Heart left ventricle (tissue), 16 donors: Measurements from ENCODE around the gene NOL9. TPM values are rescaled to one million over a fixed set of nuclear protein-coding genes. Genes with fewer than 3 reads are reported as not detected.
A peak's percentile ranks its signal among the peaks of the same experiment; 100 is the strongest.

Experiments used
- ATAC-seq, 4 donors: fragments of 200-7000 bp; cut with Tn5 transposase; one replicate each; pipeline ENCODE4 v1.9.1; 2020 to 2022; ENCODE audit warnings: moderate library complexity in 4 of 4, mild to moderate bottlenecking in 3 of 4, moderate number of reproducible peaks in 1 of 4
- DNase-seq, 5 donors: peaks; one replicate each; pipeline ENCODE4 v3.0.0-alpha.2; 2020
- H3K27ac ChIP-seq, 12 donors: fragments of 200-600 bp; sonication (generic) in 4 of 12; one replicate each; pipeline versions ENCODE4 v1.5.0 to v1.8.0; 2016 to 2022; ENCODE audit warnings: mild to moderate bottlenecking in 2 of 12
- H3K27me3 ChIP-seq, 9 donors: fragments of 200-600 bp; sonication (generic) in 2 of 9; one replicate each; pipeline versions ENCODE4 v1.5.1 to v1.8.0; 2016 to 2022; ENCODE audit warnings: mild to moderate bottlenecking in 3 of 9
- H3K36me3 ChIP-seq, 9 donors: fragments of 200-600 bp; sonication (generic) in 2 of 9; one replicate each; pipeline versions ENCODE4 v1.5.0 to v1.8.0; 2018 to 2022; ENCODE audit warnings: mild to moderate bottlenecking in 2 of 9
- H3K4me1 ChIP-seq, 12 donors: fragments of 200-600 bp; sonication (generic) in 4 of 12; one replicate each; pipeline versions ENCODE4 v1.5.0 to v1.8.0; 2016 to 2022; ENCODE audit warnings: mild to moderate bottlenecking in 3 of 12
- H3K4me3 ChIP-seq, 12 donors: fragments of 200-600 bp; sonication (generic) in 4 of 12; one replicate each; pipeline versions ENCODE4 v1.5.0 to v1.8.0; 2017 to 2022; ENCODE audit warnings: mild to moderate bottlenecking in 9 of 12, moderate library complexity in 4 of 12
- H3K9me3 ChIP-seq, 12 donors: fragments of 200-600 bp; sonication (generic) in 4 of 12; one replicate each; pipeline versions ENCODE4 v1.5.0 to v1.8.0; 2016 to 2022; ENCODE audit warnings: mild to moderate bottlenecking in 1 of 12
- POLR2A ChIP-seq, 2 donors: fragments of 450-650 bp; IDR thresholded peaks; one replicate each; pipeline ENCODE4 v1.6.1; 2017; ENCODE audit warnings: antibody characterized with exemption in 2 of 2, mild to moderate bottlenecking in 2 of 2, moderate library complexity in 2 of 2
- WGBS, 4 donors: extraction: QIAGEN DNeasy Blood & Tissue Kit in 2 of 4; methylation state at CpG; one replicate each; pipeline versions ENCODE4 v1.1.5 to v1.1.7; 2013 to 2018; 5-methylcytosine and 5-hydroxymethylcytosine counted together
- intact Hi-C, 10 donors: fragments of 100-400 bp; cut with DNase I; formaldehyde crosslinking; loops; one replicate each; pipeline versions ENCODE4 v1.11.1 to v1.14.2; 2022
- polyA plus RNA-seq, 2 donors: library from polyadenylated mRNA; stranded (reverse); fragments of 200-250 nt; gene quantifications; one replicate each; pipeline ENCODE4 v1.2.3, GENCODE V29; 2013
- total RNA-seq, 9 donors: library from RNA; depleted of rRNA in 2 of 9; stranded (reverse); fragments of >200 nt in 2 of 9; fragmentation: NEBNext Ultra II Directional in 3 of 9; extraction: Animal tissue kit (Norgen Biotek cat#: 25700) in 3 of 9; gene quantifications; one replicate each; pipeline versions ENCODE4 v1.1.0 to v1.2.4, GENCODE V29; 2016 to 2023
- TF ChIP-seq, protein P1 (sequence below), 12 donors: fragments of 200-600 bp; sonication (generic) in 4 of 12; IDR thresholded peaks; one replicate each; pipeline versions ENCODE4 v1.5.0 to v1.8.0; 2018 to 2022; ENCODE audit warnings: antibody characterized with exemption in 12 of 12, mild to moderate bottlenecking in 5 of 12
- donor health status: ischemic (EF 13 %, LVEDD 7.1; RV severe dilation, severe dysfunction).
- donor health status: healthy with polysubstance abuse.
- donor health status: DM: no; HTN: yes; CAD: no.
- donor health status: DM: no; HTN: no; CAD: no.
- donor health status: ischemic (EF 25% LVEDD 6.9; RV normal size, moderate dysfunction).
- donor health status: ischemic (EF 25% LVEDD 5.7; RV mildly dilated, moderate dysfunction).
- donor health status: healthy.
- donor health status: DM: yes; HTN: yes; CAD: no.
- donor health status: ischemic (EF 35%, LVEDD 5.7; RV mildly dilated, moderate dysfunction).
- donor health status: nonischemic (EF 11% LVEDD 7.7; RV severe dilation, severe dysfunction).
- donor health status: DM: yes; HTN: yes; CAD: no.
- donor health status: PGD.
- donor health status: ischemic (EF 29% LVEDD 5.4; RV normal size, mild dysfunction).
- donor health status: nonischemic (EF 23%, LVEDD 6.1; RV moderate dilation, normal function).

The NOL9 gene
- total and polyA plus RNA-seq, 11 donors: 5.7 to 20.6 (median 15.4) TPM

DNA sequence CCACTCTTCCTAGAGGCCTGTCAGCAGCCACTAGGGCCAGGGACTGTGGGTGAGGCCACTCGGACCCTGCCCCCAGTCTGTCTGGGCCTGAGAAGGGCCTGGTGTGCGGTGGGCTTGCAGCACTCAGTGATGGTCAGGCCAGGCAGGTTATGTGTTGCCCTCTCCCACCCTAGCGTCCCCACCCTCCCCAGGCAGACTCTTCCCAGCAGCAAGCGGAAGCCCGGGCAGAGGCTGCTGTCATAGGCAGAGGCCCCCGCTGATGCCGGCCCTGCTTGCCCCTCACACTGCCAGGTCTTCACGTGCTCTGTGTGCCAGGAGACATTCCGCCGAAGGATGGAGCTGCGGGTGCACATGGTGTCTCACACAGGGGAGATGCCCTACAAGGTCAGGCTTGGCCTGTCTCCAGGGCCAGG, 32.1 kb upstream of the NOL9 start:
- H3K4me1 ChIP-seq: peaks cover 0 to 88% (median 49%) of the 10 kb centered on the region in 12 donors
- DNase-seq (peak in 1 of 5 donors; percentile 54), ATAC-seq (peak; percentile 8 to 14 (median 14))
- TF ChIP-seq, protein P1, sequence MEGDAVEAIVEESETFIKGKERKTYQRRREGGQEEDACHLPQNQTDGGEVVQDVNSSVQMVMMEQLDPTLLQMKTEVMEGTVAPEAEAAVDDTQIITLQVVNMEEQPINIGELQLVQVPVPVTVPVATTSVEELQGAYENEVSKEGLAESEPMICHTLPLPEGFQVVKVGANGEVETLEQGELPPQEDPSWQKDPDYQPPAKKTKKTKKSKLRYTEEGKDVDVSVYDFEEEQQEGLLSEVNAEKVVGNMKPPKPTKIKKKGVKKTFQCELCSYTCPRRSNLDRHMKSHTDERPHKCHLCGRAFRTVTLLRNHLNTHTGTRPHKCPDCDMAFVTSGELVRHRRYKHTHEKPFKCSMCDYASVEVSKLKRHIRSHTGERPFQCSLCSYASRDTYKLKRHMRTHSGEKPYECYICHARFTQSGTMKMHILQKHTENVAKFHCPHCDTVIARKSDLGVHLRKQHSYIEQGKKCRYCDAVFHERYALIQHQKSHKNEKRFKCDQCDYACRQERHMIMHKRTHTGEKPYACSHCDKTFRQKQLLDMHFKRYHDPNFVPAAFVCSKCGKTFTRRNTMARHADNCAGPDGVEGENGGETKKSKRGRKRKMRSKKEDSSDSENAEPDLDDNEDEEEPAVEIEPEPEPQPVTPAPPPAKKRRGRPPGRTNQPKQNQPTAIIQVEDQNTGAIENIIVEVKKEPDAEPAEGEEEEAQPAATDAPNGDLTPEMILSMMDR (IDR thresholded peaks at IDR 0.05): no peak
- TF ChIP-seq POLR2A (IDR thresholded peaks at IDR 0.05): no peak
- H3K9me3 ChIP-seq: no peaks in the 10 kb centered on the region
- peak overlapping the region in 8 of 12 donors; percentile 19 to 73 (median 49) for H3K27ac ChIP-seq
- H3K27me3 ChIP-seq: no peaks in the 10 kb centered on the region
- peaks cover 0 to 49% (median 38%) of the 10 kb centered on the region in 9 donors for H3K36me3 ChIP-seq
- WGBS, 4 donors: 61 to 95% (median 71%) methylated on average over 5 to 11 of the region's 11 CpGs; no CpG with 5 or more reads in 1 of the 4 donors
- intact Hi-C loops: no loop called here
- no peak overlapping the region for H3K4me3 ChIP-seq

DNA sequence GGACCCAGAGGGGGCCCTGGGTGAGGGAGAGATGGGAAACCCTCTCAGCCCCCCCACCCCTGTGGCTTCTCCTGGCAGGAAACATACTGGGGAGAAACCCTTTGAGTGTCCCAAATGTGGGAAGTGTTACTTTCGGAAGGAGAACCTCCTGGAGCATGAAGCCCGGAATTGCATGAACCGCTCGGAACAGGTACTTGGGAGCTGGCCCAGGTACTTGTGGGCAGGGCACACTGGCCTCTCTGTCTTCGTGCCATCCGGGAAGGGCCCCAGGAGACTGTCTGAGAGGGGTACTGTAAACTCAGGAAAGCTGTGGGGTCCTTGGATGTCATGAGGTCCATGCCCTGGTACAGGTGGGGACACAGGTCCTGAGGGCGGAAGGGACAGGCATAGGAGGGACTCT, 31.5 kb upstream of the NOL9 start:
- no peak for TF ChIP-seq POLR2A (IDR thresholded peaks at IDR 0.05)
- TF ChIP-seq, protein P1 (IDR thresholded peaks at IDR 0.05): no peak
- H3K4me3 ChIP-seq: no peak overlapping the region
- WGBS, 4 donors: 69 to 89% (median 77%) methylated on average over 6 to 7 of the region's 7 CpGs
- ATAC-seq (no peak), DNase-seq (no peak)
- H3K27me3 ChIP-seq: no peaks in the 10 kb centered on the region
- intact Hi-C loops: no loop called here
- no peaks in the 10 kb centered on the region for H3K9me3 ChIP-seq
- peaks cover 2 to 88% (median 53%) of the 10 kb centered on the region in 12 donors for H3K4me1 ChIP-seq
- peak overlapping the region in 3 of 12 donors; percentile 55 to 73 (median 58) for H3K27ac ChIP-seq
- peaks cover 0 to 44% (median 35%) of the 10 kb centered on the region in 9 donors for H3K36me3 ChIP-seq

DNA sequence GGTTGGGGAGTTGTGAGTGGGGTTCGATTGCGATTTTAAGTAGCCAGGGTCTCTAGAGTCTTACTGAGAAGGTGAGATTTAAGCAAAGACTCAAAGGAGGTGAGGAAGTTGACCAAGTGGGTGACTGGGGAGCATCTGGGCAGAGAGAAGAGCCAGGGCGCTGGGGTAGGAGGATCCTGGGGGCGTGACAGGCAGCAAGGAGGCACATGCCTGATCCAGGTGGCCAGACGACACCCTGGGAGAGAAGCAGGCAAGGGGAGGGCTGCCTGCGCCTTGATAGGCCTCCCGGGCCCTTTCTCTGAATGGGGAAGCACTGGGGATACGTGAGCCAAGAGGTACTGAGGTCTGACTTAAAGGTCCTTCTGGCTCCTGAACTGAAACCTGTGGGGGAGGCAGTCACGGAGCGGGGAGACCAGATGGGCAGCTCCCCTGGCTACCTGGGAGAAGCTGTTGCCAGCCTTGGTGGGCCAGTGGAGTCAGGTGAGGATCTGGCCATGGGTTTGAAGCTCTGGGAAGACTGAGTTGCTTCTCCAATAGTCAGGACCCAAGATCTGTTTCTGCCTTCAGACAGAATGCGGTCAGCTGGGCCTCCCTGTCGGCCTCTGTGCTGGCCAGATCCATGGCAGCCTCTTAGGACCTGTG, 30.9 kb upstream of the NOL9 start:
- Histone ChIP-seq H3K4me3 (no peak overlapping the region), H3K27ac (no peak overlapping the region), H3K9me3 (no peaks in the 10 kb centered on the region), H3K36me3 (peaks cover 0 to 38% (median 28%) of the 10 kb centered on the region in 9 donors), H3K4me1 (peaks cover 6 to 89% (median 57%) of the 10 kb centered on the region in 12 donors), H3K27me3 (no peaks in the 10 kb centered on the region)
- intact Hi-C loops: no loop called here
- TF ChIP-seq, protein P1 (IDR thresholded peaks at IDR 0.05): no peak
- no peak for TF ChIP-seq POLR2A (IDR thresholded peaks at IDR 0.05)
- DNase-seq (no peak), ATAC-seq (no peak)
- WGBS, 4 donors: 80 to 88% (median 85%) methylated on average over 12 of the region's 12 CpGs

DNA sequence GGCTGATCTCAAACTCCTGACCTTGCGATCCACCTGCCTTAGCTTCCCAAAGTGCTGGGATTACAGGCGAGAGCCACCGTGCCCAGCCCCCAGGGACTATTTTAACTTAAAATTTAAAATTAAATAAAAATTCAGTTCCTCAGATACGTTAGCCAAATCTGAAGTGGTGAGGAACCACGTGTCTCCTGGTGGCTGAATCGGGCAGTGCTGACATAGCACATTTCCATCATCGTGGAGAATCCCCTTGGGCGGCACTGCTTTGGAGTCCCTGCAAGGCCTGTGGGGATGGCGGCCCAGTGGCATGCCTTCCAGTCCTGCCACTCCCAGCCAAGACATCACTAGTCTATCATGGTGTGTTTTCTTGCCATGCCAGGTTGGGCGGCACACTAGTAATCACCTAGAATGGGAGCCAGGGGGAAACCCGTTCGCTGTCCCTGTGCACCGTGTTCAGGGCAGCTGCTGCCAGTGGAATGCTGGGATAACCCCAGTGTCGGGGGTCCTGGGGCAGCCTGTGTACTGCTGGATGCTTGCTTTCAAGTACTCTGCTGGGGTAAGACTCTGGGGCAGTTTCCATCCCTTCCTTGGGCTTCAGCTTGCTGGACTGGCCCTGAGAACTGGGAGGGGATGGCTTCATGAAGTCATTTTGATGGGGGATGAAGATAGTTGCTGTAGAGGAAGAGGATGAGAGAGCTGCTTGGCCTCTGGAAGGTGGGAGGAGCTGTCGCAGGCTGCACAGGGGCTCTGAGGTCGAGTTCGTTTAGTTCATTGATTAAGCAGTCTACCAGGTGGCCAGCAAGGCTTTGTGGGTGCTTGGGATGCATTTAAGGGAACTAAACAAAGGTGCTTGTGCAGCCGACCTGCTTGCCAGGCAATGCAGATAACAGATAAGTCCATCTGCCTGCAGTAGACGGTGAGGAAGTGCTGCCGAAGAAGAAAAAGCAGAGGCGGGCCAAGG, 30.1 kb upstream of the NOL9 start:
- no peak for ATAC-seq
- intact Hi-C loops: no loop called here
- no peak for DNase-seq
- 68 to 73% (median 70%) methylated on average over 21 of the region's 21 CpGs for WGBS, 4 donors
- Histone ChIP-seq H3K27me3 (no peaks in the 10 kb centered on the region), H3K36me3 (peaks cover 0 to 30% (median 20%) of the 10 kb centered on the region in 9 donors), H3K4me3 (no peak overlapping the region), H3K4me1 (peaks cover 6 to 83% (median 51%) of the 10 kb centered on the region in 12 donors), H3K9me3 (no peaks in the 10 kb centered on the region), H3K27ac (no peak overlapping the region)
- TF ChIP-seq, protein P1 (IDR thresholded peaks at IDR 0.05): no peak
- TF ChIP-seq POLR2A (IDR thresholded peaks at IDR 0.05): no peak
